H1 (cell line): Measurements from ENCODE around the gene CHTF8. TPM values are rescaled to one million over a fixed set of nuclear protein-coding genes. Genes with fewer than 3 reads are reported as not detected.
A peak's percentile ranks its signal among the peaks of the same experiment; 100 is the strongest.

ENCODE experiments used
- BACH1 ChIP-seq: IDR thresholded peaks from 2 replicates; pipeline ENCODE4 v1.6.1; 2012; ENCODE audit warnings: low read length, improper control_type of control experiment
- KDM4A ChIP-seq: IDR thresholded peaks from one replicate; pipeline ENCODE4 v1.7.1; 2012; ENCODE audit warnings: low read depth, mild to moderate bottlenecking, moderate library complexity, low read length, inconsistent platforms; ENCODE audit not compliant: severe bottlenecking
- PHF8 ChIP-seq: fragments of 200-600 bp; sonication (generic); conservative IDR thresholded peaks from 2 replicates; pipeline ENCODE4 v1.7.1; 2012; ENCODE audit warnings: low read depth, mild to moderate bottlenecking, inconsistent platforms, low read length, moderate library complexity
- SAP30 ChIP-seq: fragments of 300-600 bp; sonication (generic); IDR thresholded peaks from 2 replicates; pipeline ENCODE4 v1.7.1; 2012; ENCODE audit warnings: low read length, moderate library complexity, mild to moderate bottlenecking, inconsistent platforms; ENCODE audit not compliant: insufficient read depth, insufficient replicate concordance
- SUZ12 ChIP-seq: fragments of 200-600 bp; sonication (generic); IDR thresholded peaks from 2 replicates; pipeline ENCODE4 v1.6.1; 2012; ENCODE audit warnings: mild to moderate bottlenecking, inconsistent platforms, low read length, moderate library complexity, mixed read lengths
- polyA plus RNA-seq, 7 experiments: library from polyadenylated mRNA; depleted of rRNA in 3 of 7; stranded (reverse) in 5 of 7; unstranded in 2 of 7; fragments of >200 nt in 5 of 7; fragments of 200-250 nt in 2 of 7; gene quantifications; 1 replicate in 5 of 7; 2 replicates in 1 of 7; 4 replicates in 1 of 7; pipeline versions ENCODE4 v1.2.1 to v1.2.3, GENCODE V29; 2011 to 2013; ENCODE audit warnings: missing spikeins in 2 of 7, mixed read lengths in 2 of 7
- total RNA-seq: library from RNA; stranded (reverse); fragmentation: NEBNext Ultra II Directional; extraction: Animal tissue kit (Norgen Biotek cat#: 25700); gene quantifications from 2 replicates; pipeline ENCODE4 v1.2.1, GENCODE V29; 2021
- TF ChIP-seq, protein P1 (sequence below): IDR thresholded peaks from 2 replicates; pipeline ENCODE4 v1.6.1; 2012; ENCODE audit warnings: inconsistent platforms

CHTF8 gene
- total and polyA plus RNA-seq, 2 of the 8 experiments (the other 6 are each of a cell fraction or from before 2014, with no cell fraction given): 114 to 138 TPM

DNA sequence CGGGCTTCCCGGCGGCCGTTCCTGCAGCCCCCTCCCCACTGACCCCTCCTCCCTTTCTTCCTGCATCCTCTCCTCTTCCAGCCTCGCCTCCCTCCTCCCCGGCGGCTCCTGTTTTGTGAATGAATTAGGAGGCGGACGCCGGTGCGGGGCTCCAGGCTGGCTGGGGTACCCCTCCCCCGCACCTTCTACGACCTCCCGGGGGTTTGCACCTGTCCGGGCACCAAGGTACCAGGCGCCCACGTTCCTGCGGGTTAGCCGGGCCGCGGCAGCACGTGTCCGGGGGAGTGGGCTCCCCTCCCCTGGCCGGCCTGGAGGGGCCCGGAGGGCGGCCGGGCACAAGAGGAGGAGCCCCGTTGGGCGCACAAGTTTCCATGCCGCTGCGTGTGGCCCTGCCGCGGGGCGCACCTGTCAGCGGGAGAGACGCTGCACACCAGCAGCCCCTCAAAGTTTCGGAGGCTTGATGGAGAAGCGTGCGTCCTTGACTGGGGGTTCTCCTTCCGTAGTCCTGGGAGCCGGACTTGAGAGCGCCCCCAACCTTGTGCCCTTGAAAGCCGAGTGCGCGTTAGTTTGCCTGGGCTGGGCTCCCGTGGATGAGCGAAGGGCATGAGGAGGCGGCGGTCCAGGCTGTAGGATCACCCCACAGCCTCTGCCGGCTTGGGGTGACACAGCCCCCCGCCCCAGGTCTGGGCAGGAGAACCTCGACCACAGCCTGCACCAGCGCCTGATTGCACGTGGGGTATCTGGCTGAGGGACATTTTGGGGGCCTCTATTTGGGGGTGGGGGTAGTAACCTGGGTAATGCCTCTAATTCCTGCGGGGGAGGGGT is 25.7 kb downstream of the CHTF8 start (continued):
- TF ChIP-seq SUZ12 (peak; percentile 26; the same call in 1 of the 2 replicates), BACH1 (no peak), PHF8 (peak; percentile 33; the same call in 1 of the 2 replicates), KDM4A (peak; percentile 46), SAP30 (peak; percentile 3)
- TF ChIP-seq, protein P1, sequence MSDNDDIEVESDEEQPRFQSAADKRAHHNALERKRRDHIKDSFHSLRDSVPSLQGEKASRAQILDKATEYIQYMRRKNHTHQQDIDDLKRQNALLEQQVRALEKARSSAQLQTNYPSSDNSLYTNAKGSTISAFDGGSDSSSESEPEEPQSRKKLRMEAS: peak; percentile 45; the same call in 1 of the 2 replicates
